ENCODE measurements around the gene GFOD1. TPM values are rescaled to one million over a fixed set of nuclear protein-coding genes. Genes with fewer than 3 reads are reported as not detected.

The GFOD1 gene
- total RNA-seq, 1 experiment from 2014 or later, result 0.62 TPM

- CTCF ChIA-PET, result no interaction called here
- no peaks in the 10 kb centered on the region for H3K36me3 ChIP-seq (ENCODE audit: control insufficient read depth, insufficient read depth, low read length)
- 0 out of 2 replicates have a peak, but pooled peaks cover 2% of the 10 kb centered on the region for H3K27me3 ChIP-seq (ENCODE audit: control insufficient read depth, insufficient read depth, low read length)
- ATAC-seq (no peak), DNase-seq (ENCODE audit: low read depth, low spot score) (no peak)
- POLR2A ChIA-PET, result no interaction called here
- intact Hi-C loops (cut with micrococcal nuclease; ENCODE audit: unreplicated experiment), result no loop called here
- BruUV-seq (replicated peaks), result no TSS peak
- H3K4me3 ChIP-seq (ENCODE audit: low read depth in 2 of 2, low read length in 2 of 2), result no peak overlapping the region
- peaks cover 3% of the 10 kb centered on the region; the same call in 1 of the 2 replicates for H3K4me1 ChIP-seq (ENCODE audit: control insufficient read depth, insufficient read depth, low read length)
- no peak overlapping the region for H3K27ac ChIP-seq (ENCODE audit: low read length)
- no peak for TF ChIP-seq TCF7L2 (IDR thresholded peaks at IDR 0.05; ENCODE audit: low read depth, low read length)
- TF ChIP-seq, protein P1, sequence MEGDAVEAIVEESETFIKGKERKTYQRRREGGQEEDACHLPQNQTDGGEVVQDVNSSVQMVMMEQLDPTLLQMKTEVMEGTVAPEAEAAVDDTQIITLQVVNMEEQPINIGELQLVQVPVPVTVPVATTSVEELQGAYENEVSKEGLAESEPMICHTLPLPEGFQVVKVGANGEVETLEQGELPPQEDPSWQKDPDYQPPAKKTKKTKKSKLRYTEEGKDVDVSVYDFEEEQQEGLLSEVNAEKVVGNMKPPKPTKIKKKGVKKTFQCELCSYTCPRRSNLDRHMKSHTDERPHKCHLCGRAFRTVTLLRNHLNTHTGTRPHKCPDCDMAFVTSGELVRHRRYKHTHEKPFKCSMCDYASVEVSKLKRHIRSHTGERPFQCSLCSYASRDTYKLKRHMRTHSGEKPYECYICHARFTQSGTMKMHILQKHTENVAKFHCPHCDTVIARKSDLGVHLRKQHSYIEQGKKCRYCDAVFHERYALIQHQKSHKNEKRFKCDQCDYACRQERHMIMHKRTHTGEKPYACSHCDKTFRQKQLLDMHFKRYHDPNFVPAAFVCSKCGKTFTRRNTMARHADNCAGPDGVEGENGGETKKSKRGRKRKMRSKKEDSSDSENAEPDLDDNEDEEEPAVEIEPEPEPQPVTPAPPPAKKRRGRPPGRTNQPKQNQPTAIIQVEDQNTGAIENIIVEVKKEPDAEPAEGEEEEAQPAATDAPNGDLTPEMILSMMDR (IDR thresholded peaks at IDR 0.05), result 0 out of 2 replicates have a peak, but pooled peaks have one; percentile 3
- no peaks in the 10 kb centered on the region for H3K9me3 ChIP-seq (ENCODE audit: control insufficient read depth, insufficient read depth, low read depth, low read length)
- in situ Hi-C loops (cut with HindIII; ENCODE audit: low pct_unique_long_range_greater_than_20kb, low sequenced_read_pairs), result no loop called here
Measured at GRCh38 chr6:13397359-13398068, 89.9 kb downstream of the GFOD1 start.

- DNase-seq (ENCODE audit: low read depth, low spot score) (no peak), ATAC-seq (no peak)
- H3K36me3 ChIP-seq (ENCODE audit: control insufficient read depth, insufficient read depth, low read length), result no peaks in the 10 kb centered on the region
- H3K27ac ChIP-seq (ENCODE audit: low read length), result no peak overlapping the region
- no peak overlapping the region for H3K4me3 ChIP-seq (ENCODE audit: low read depth in 2 of 2, low read length in 2 of 2)
- no TSS peak for BruUV-seq (replicated peaks)
- ChIA-PET POLR2A (no interaction called here), CTCF (no interaction called here)
- H3K4me1 ChIP-seq (ENCODE audit: control insufficient read depth, insufficient read depth, low read length), result peaks cover 3% of the 10 kb centered on the region; the same call in 1 of the 2 replicates
- H3K27me3 ChIP-seq (ENCODE audit: control insufficient read depth, insufficient read depth, low read length), result no peaks in the 10 kb centered on the region
- no peaks in the 10 kb centered on the region for H3K9me3 ChIP-seq (ENCODE audit: control insufficient read depth, insufficient read depth, low read depth, low read length)
- intact Hi-C loops (cut with micrococcal nuclease; ENCODE audit: unreplicated experiment), result no loop called here
- TF ChIP-seq, protein P2, sequence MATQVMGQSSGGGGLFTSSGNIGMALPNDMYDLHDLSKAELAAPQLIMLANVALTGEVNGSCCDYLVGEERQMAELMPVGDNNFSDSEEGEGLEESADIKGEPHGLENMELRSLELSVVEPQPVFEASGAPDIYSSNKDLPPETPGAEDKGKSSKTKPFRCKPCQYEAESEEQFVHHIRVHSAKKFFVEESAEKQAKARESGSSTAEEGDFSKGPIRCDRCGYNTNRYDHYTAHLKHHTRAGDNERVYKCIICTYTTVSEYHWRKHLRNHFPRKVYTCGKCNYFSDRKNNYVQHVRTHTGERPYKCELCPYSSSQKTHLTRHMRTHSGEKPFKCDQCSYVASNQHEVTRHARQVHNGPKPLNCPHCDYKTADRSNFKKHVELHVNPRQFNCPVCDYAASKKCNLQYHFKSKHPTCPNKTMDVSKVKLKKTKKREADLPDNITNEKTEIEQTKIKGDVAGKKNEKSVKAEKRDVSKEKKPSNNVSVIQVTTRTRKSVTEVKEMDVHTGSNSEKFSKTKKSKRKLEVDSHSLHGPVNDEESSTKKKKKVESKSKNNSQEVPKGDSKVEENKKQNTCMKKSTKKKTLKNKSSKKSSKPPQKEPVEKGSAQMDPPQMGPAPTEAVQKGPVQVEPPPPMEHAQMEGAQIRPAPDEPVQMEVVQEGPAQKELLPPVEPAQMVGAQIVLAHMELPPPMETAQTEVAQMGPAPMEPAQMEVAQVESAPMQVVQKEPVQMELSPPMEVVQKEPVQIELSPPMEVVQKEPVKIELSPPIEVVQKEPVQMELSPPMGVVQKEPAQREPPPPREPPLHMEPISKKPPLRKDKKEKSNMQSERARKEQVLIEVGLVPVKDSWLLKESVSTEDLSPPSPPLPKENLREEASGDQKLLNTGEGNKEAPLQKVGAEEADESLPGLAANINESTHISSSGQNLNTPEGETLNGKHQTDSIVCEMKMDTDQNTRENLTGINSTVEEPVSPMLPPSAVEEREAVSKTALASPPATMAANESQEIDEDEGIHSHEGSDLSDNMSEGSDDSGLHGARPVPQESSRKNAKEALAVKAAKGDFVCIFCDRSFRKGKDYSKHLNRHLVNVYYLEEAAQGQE (IDR thresholded peaks at IDR 0.05; ENCODE audit: insufficient read depth in 1 of 2, low read depth in 2 of 2, low read length in 1 of 2), result no peak
- TF ChIP-seq SIN3A (IDR thresholded peaks at IDR 0.05; ENCODE audit: borderline replicate concordance, insufficient read depth, low read depth, low read length) (no peak), TCF7L2 (IDR thresholded peaks at IDR 0.05; ENCODE audit: low read depth, low read length) (no peak), POLR2AphosphoS5 (IDR thresholded peaks at IDR 0.05; ENCODE audit: low read depth, low read length) (no peak)
- TF ChIP-seq, protein P1 (IDR thresholded peaks at IDR 0.05), result no peak
- in situ Hi-C loops (cut with HindIII; ENCODE audit: low pct_unique_long_range_greater_than_20kb, low sequenced_read_pairs), result no loop called here
Measured at GRCh38 chr6:13396241-13396792, 91.1 kb downstream of the GFOD1 start.

Data from Panc1 (cell line).